A673 (cell line): Measurements from ENCODE around the gene MGAT4A.

ENCODE experiments used
- CTCF ChIP-seq: fragments of 300-800, 200-600 bp; sonication (generic); conservative IDR thresholded peaks from 2 replicates; pipeline ENCODE4 v1.5.1; 2017; ENCODE audit warnings: low read depth, mild to moderate bottlenecking, antibody characterized with exemption, low read length, moderate library complexity, mixed read lengths
- EZH2 ChIP-seq: fragments of 200-600 bp; sonication (generic); IDR thresholded peaks from 2 replicates; pipeline ENCODE4 v1.6.1; 2017; ENCODE audit warnings: borderline replicate concordance, low read depth, mild to moderate bottlenecking, mixed read lengths, antibody characterized with exemption, low read length; ENCODE audit not compliant: poor library complexity, severe bottlenecking

- TF ChIP-seq CTCF: no peak
- TF ChIP-seq EZH2: no peak
These were observed 122.6 kb downstream of the MGAT4A start, which contains the start of the genes COA5 and UNC50 for GRCh38 chr2:98608116-98608961.
